ENCODE measurements around the gene ITSN1.

ITSN1 gene

GRCh38 chr21:33640697-33641351 is 1.5 kb upstream of the ITSN1 start:
- Histone ChIP-seq H3K4me1 (ENCODE audit: control insufficient read depth, insufficient read depth, low read length, poor library complexity, severe bottlenecking) (peaks cover 4% of the 10 kb centered on the region), H3K27ac (ENCODE audit: insufficient read depth, low read length, poor library complexity, severe bottlenecking) (peak overlapping the region; percentile 79), H3K9me3 (ENCODE audit: control insufficient read depth, low read length) (no peaks in the 10 kb centered on the region), H3K27me3 (replicated peaks; ENCODE audit: control insufficient read depth, insufficient read depth, low read length, poor library complexity, severe bottlenecking) (peaks cover 3% of the 10 kb centered on the region), H3K36me3 (ENCODE audit: control insufficient read depth, insufficient read depth, low read length) (no peaks in the 10 kb centered on the region), H3K4me3 (ENCODE audit: insufficient read depth, low read depth, low read length, poor library complexity, severe bottlenecking) (peak overlapping the region; percentile 51)
- no peak for DNase-seq

GRCh38 chr21:33641352-33642026 is 812 bp upstream of the ITSN1 start, which contains the start of gene CRYZL1:
TSS of gene CRYZL1 (minus strand) at chr21:33641741. CDS start at chr21:33631551, 10,190 bp downstream.
- Histone ChIP-seq H3K27ac (ENCODE audit: insufficient read depth, low read length, poor library complexity, severe bottlenecking) (peak within 1 kb of the TSS; percentile 79), H3K36me3 (ENCODE audit: control insufficient read depth, insufficient read depth, low read length) (no peaks in the 10 kb centered on the region), H3K9me3 (ENCODE audit: control insufficient read depth, low read length) (no peaks in the 10 kb centered on the region), H3K27me3 (replicated peaks; ENCODE audit: control insufficient read depth, insufficient read depth, low read length, poor library complexity, severe bottlenecking) (peaks cover 3% of the 10 kb centered on the region), H3K4me1 (ENCODE audit: control insufficient read depth, insufficient read depth, low read length, poor library complexity, severe bottlenecking) (peaks cover 4% of the 10 kb centered on the region), H3K4me3 (ENCODE audit: insufficient read depth, low read depth, low read length, poor library complexity, severe bottlenecking) (peak within 1 kb of the TSS; percentile 94)
- DNase-seq = peak; percentile 99 to 100 (median 100)

GRCh38 chr21:33642896-33643657 is 776 bp downstream of the ITSN1 start:
- Histone ChIP-seq H3K9me3 (ENCODE audit: control insufficient read depth, low read length) (no peaks in the 10 kb centered on the region), H3K27ac (ENCODE audit: insufficient read depth, low read length, poor library complexity, severe bottlenecking) (peak overlapping the region; percentile 23), H3K4me3 (ENCODE audit: insufficient read depth, low read depth, low read length, poor library complexity, severe bottlenecking) (peak overlapping the region; percentile 94), H3K4me1 (ENCODE audit: control insufficient read depth, insufficient read depth, low read length, poor library complexity, severe bottlenecking) (peaks cover 4% of the 10 kb centered on the region), H3K27me3 (replicated peaks; ENCODE audit: control insufficient read depth, insufficient read depth, low read length, poor library complexity, severe bottlenecking) (peaks cover 3% of the 10 kb centered on the region), H3K36me3 (ENCODE audit: control insufficient read depth, insufficient read depth, low read length) (no peaks in the 10 kb centered on the region)
- no peak for DNase-seq

GRCh38 chr21:33643658-33644311 is 1.5 kb downstream of the ITSN1 start:
- Histone ChIP-seq H3K9me3 (ENCODE audit: control insufficient read depth, low read length) (no peaks in the 10 kb centered on the region), H3K4me3 (ENCODE audit: insufficient read depth, low read depth, low read length, poor library complexity, severe bottlenecking) (no peak overlapping the region), H3K27me3 (replicated peaks; ENCODE audit: control insufficient read depth, insufficient read depth, low read length, poor library complexity, severe bottlenecking) (peaks cover 3% of the 10 kb centered on the region), H3K4me1 (ENCODE audit: control insufficient read depth, insufficient read depth, low read length, poor library complexity, severe bottlenecking) (peaks cover 1% of the 10 kb centered on the region), H3K36me3 (ENCODE audit: control insufficient read depth, insufficient read depth, low read length) (no peaks in the 10 kb centered on the region), H3K27ac (ENCODE audit: insufficient read depth, low read length, poor library complexity, severe bottlenecking) (no peak overlapping the region)
- DNase-seq = no peak

- no peaks in the 10 kb centered on the region for H3K9me3 ChIP-seq (ENCODE audit: control insufficient read depth, low read length)
- H3K27me3 ChIP-seq (replicated peaks; ENCODE audit: control insufficient read depth, insufficient read depth, low read length, poor library complexity, severe bottlenecking) = peaks cover 3% of the 10 kb centered on the region
- no peak overlapping the region for H3K4me3 ChIP-seq (ENCODE audit: insufficient read depth, low read depth, low read length, poor library complexity, severe bottlenecking)
- DNase-seq = no peak
- no peaks in the 10 kb centered on the region for H3K4me1 ChIP-seq (ENCODE audit: control insufficient read depth, insufficient read depth, low read length, poor library complexity, severe bottlenecking)
- no peak overlapping the region for H3K27ac ChIP-seq (ENCODE audit: insufficient read depth, low read length, poor library complexity, severe bottlenecking)
- no peaks in the 10 kb centered on the region for H3K36me3 ChIP-seq (ENCODE audit: control insufficient read depth, insufficient read depth, low read length)
These were observed 2.2 kb downstream of the ITSN1 start for GRCh38 chr21:33644383-33645074.

GRCh38 chr21:33645730-33646129 is 3.4 kb downstream of the ITSN1 start:
- Histone ChIP-seq H3K4me1 (ENCODE audit: control insufficient read depth, insufficient read depth, low read length, poor library complexity, severe bottlenecking) (no peaks in the 10 kb centered on the region), H3K27ac (ENCODE audit: insufficient read depth, low read length, poor library complexity, severe bottlenecking) (no peak overlapping the region), H3K27me3 (replicated peaks; ENCODE audit: control insufficient read depth, insufficient read depth, low read length, poor library complexity, severe bottlenecking) (peaks cover 3% of the 10 kb centered on the region), H3K9me3 (ENCODE audit: control insufficient read depth, low read length) (no peaks in the 10 kb centered on the region), H3K36me3 (ENCODE audit: control insufficient read depth, insufficient read depth, low read length) (no peaks in the 10 kb centered on the region), H3K4me3 (ENCODE audit: insufficient read depth, low read depth, low read length, poor library complexity, severe bottlenecking) (no peak overlapping the region)
- DNase-seq = no peak

- DNase-seq = no peak
- Histone ChIP-seq H3K36me3 (ENCODE audit: control insufficient read depth, insufficient read depth, low read length) (no peaks in the 10 kb centered on the region), H3K4me3 (ENCODE audit: insufficient read depth, low read depth, low read length, poor library complexity, severe bottlenecking) (no peak overlapping the region), H3K27me3 (replicated peaks; ENCODE audit: control insufficient read depth, insufficient read depth, low read length, poor library complexity, severe bottlenecking) (peaks cover 3% of the 10 kb centered on the region), H3K4me1 (ENCODE audit: control insufficient read depth, insufficient read depth, low read length, poor library complexity, severe bottlenecking) (no peaks in the 10 kb centered on the region), H3K27ac (ENCODE audit: insufficient read depth, low read length, poor library complexity, severe bottlenecking) (no peak overlapping the region), H3K9me3 (ENCODE audit: control insufficient read depth, low read length) (no peaks in the 10 kb centered on the region)
These were observed 5.3 kb downstream of the ITSN1 start for GRCh38 chr21:33647587-33647986.

- no peak overlapping the region for H3K27ac ChIP-seq (ENCODE audit: insufficient read depth, low read length, poor library complexity, severe bottlenecking)
- no peaks in the 10 kb centered on the region for H3K9me3 ChIP-seq (ENCODE audit: control insufficient read depth, low read length)
- H3K4me1 ChIP-seq (ENCODE audit: control insufficient read depth, insufficient read depth, low read length, poor library complexity, severe bottlenecking) = no peaks in the 10 kb centered on the region
- no peak overlapping the region for H3K4me3 ChIP-seq (ENCODE audit: insufficient read depth, low read depth, low read length, poor library complexity, severe bottlenecking)
- H3K36me3 ChIP-seq (ENCODE audit: control insufficient read depth, insufficient read depth, low read length) = no peaks in the 10 kb centered on the region
- H3K27me3 ChIP-seq (replicated peaks; ENCODE audit: control insufficient read depth, insufficient read depth, low read length, poor library complexity, severe bottlenecking) = no peaks in the 10 kb centered on the region
- no peak for DNase-seq
These were observed 6.3 kb downstream of the ITSN1 start for GRCh38 chr21:33648555-33648954.

GRCh38 chr21:33650230-33650629 is 7.9 kb downstream of the ITSN1 start:
- Histone ChIP-seq H3K4me3 (ENCODE audit: insufficient read depth, low read depth, low read length, poor library complexity, severe bottlenecking) (no peak overlapping the region), H3K27me3 (replicated peaks; ENCODE audit: control insufficient read depth, insufficient read depth, low read length, poor library complexity, severe bottlenecking) (no peaks in the 10 kb centered on the region), H3K27ac (ENCODE audit: insufficient read depth, low read length, poor library complexity, severe bottlenecking) (no peak overlapping the region), H3K36me3 (ENCODE audit: control insufficient read depth, insufficient read depth, low read length) (no peaks in the 10 kb centered on the region), H3K4me1 (ENCODE audit: control insufficient read depth, insufficient read depth, low read length, poor library complexity, severe bottlenecking) (no peaks in the 10 kb centered on the region), H3K9me3 (ENCODE audit: control insufficient read depth, low read length) (no peaks in the 10 kb centered on the region)
- DNase-seq = no peak
